Measurements from ENCODE around the gene RPLP2.

DNA sequence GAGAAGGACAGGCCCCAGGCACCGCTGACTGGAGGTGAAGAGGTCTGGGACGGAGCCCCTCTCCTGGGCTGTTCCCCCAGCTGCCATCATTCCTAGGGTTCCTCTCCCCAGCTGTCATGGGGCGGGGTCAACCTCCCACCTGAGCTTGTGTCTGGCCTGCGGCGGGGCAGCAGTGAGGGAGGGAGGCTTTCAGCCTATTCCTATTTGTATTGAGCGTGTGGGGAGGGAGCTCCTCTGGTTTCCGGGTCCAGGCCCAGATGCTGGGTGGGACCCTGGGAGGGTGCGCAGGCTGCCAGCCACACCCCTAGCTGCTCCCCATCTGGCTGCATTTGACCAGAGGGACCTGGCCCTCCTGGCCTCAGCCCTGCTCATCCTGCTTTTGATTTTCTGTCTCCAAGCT is 46.6 kb downstream of the RPLP2 start:
- TF ChIP-seq, protein P1, sequence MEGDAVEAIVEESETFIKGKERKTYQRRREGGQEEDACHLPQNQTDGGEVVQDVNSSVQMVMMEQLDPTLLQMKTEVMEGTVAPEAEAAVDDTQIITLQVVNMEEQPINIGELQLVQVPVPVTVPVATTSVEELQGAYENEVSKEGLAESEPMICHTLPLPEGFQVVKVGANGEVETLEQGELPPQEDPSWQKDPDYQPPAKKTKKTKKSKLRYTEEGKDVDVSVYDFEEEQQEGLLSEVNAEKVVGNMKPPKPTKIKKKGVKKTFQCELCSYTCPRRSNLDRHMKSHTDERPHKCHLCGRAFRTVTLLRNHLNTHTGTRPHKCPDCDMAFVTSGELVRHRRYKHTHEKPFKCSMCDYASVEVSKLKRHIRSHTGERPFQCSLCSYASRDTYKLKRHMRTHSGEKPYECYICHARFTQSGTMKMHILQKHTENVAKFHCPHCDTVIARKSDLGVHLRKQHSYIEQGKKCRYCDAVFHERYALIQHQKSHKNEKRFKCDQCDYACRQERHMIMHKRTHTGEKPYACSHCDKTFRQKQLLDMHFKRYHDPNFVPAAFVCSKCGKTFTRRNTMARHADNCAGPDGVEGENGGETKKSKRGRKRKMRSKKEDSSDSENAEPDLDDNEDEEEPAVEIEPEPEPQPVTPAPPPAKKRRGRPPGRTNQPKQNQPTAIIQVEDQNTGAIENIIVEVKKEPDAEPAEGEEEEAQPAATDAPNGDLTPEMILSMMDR (IDR thresholded peaks at IDR 0.05 in 4 of 5, conservative IDR thresholded peaks at IDR 0.05 in 1 of 5): no peak
- no peak for TF ChIP-seq POLR2A (IDR thresholded peaks at IDR 0.05)
